ENCODE data around the gene CACNG7.

CACNG7 gene

DNA sequence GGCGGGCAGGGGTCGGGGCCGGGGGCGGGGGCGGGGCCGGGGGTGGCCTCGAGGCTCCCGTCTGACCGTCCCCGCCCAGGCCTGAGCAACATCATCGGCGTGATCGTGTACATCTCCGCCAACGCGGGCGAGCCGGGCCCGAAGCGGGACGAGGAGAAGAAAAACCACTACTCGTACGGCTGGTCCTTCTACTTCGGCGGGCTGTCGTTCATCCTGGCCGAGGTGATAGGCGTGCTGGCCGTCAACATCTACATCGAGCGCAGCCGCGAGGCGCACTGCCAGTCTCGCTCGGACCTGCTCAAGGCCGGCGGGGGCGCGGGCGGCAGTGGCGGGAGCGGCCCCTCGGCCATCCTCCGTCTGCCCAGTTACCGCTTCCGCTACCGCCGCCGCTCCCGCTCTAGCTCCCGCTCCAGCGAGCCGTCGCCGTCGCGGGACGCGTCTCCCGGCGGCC lies 72.9 kb downstream of the CACNG7 start:
- no peak for DNase-seq (ENCODE audit: low spot score)
- no peak for FAIRE-seq

GRCh38 chr19:53982611-53983010 lies 73.5 kb downstream of the CACNG7 start:
- no peak for FAIRE-seq
- no peak for DNase-seq (ENCODE audit: low spot score)

GRCh38 chr19:53983457-53984289 lies 74.6 kb downstream of the CACNG7 start:
- FAIRE-seq (peak; percentile 42), DNase-seq (ENCODE audit: low spot score) (no peak)

DNA sequence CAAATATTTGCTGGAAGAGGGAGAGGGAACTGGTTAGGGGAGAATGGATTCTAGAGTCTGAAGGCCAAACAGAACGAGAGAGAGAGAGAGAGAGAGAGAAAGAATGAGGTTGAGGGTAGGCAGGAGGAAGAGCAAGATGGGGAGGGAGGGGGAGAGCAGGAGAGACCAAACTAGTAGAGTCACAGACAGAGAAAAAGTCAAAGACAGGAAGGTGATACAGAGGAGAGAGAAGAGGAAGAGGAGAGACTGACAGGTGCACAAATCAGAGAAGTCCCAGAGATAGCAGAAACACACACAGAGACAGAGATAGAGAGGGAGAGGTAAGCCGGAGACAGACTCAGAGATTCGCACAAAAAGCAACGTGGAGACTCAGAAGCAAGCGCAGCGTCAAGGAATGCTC lies 76.8 kb downstream of the CACNG7 start:
- FAIRE-seq (no peak), DNase-seq (ENCODE audit: low spot score) (no peak)

- FAIRE-seq (no peak), DNase-seq (ENCODE audit: low spot score) (no peak)
Observed at GRCh38 chr19:53988981-53989380, 79.9 kb downstream of the CACNG7 start.

- DNase-seq (ENCODE audit: low spot score) (no peak), FAIRE-seq (no peak)
Observed at GRCh38 chr19:53989600-53990533, 80.8 kb downstream of the CACNG7 start.

DNA sequence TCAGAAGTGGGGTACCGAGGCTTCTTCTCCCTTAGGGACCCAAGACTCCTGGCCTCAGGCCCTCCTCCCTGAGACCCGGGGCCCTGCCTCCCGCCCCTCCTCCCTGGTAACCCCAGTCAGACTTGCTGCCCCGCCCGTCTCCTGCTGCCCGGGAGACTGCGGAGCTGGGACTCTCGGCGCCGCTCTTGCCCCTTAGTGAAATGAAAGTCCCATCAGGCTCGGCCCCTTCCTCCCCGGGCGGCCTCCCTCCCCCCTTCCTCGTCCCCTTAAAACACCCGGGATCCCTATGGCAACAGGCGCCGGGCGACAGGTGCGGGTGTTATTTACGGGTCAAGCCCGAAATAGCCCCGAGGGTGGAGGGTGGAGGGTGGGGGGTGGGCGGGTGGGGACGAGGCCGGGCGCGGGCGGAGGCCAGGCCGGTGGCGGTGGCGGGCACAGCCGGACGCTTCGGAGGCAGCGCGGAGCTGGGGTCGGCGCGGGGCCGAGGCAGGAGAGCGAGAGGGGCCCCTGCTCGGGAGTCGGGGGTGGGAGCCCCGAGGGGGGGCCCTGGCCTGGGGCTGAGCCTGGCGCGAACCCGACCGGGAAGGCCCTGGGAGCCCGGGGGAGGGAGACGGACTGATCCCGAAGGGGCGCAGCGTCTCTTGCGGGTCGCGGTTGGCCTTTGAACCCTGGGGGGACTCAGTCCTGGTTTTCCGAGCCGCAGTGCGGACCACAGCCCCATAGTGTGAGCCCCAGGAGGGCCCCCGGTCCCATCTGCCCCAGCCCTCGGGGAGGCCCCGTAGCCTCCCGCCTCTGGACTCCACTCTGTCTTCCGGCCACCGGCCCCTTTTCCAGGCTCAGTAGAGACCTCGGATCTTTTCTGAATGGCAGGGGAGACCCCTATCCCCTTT lies 82.4 kb downstream of the CACNG7 start, which contains the start of gene CACNG6:
CACNG6 (plus strand) TSS at position 414 of the 890 bp plus-strand sequence. CDS start 1,241 bp downstream, outside the sequence.
- FAIRE-seq (no peak), DNase-seq (ENCODE audit: low spot score) (peak; percentile 79)

GRCh38 chr19:53992211-53992610 lies 83.1 kb downstream of the CACNG7 start:
- FAIRE-seq (no peak), DNase-seq (ENCODE audit: low spot score) (no peak)

- FAIRE-seq (no peak), DNase-seq (ENCODE audit: low spot score) (no peak)
Observed at GRCh38 chr19:53992815-53993214, 83.7 kb downstream of the CACNG7 start.

- DNase-seq (ENCODE audit: low spot score) (no peak), FAIRE-seq (no peak)
Observed at GRCh38 chr19:53993448-53993847, 84.4 kb downstream of the CACNG7 start.

Measured in urothelium cell line (cell line).